HG03045 (cell line): ENCODE measurements around the gene DYNC1LI2.
A peak's percentile ranks its signal among the peaks of the same experiment; 100 is the strongest.
"Not testable (repeated sequence)": the region's sequence is repeated elsewhere in the genome, so short reads cannot be mapped to it uniquely, and the experiment has no call there.

Source experiments
- ATAC-seq: cut with Tn5 transposase; IDR thresholded peaks from one replicate; pipeline ENCODE4 v1.9.1; 2021; ENCODE audit warnings: mild to moderate bottlenecking, moderate library complexity; ENCODE audit not compliant: unreplicated experiment

Gene DYNC1LI2

GRCh38 chr16:66751303-66751991 is at the start of gene DYNC1LI2:
Gene DYNC1LI2 (minus strand): TSS chr16:66751609. CDS start chr16:66751591, 18 bp downstream.
- peak; percentile 85 for ATAC-seq

DNA sequence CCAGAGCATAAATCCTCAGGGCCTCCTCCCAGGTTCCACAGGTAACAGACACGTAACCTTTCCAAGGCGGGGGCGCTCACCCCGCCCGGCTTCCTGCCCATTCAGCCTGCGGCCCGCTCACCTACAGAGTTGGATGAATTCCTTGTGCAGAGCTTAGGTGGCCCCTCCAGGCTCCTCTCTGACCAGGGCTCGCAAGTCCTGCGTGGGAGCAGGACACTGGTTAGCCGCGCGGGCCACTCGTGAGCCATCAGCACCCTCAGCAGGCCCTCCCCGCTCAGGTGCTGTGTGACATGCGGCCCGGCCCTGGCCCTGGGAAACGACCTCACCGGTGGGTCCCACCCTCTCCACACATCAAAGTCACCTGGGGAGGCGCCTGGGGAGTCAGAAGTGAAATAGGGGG is 49.4 kb upstream of the DYNC1LI2 start:
- no peak for ATAC-seq

DNA sequence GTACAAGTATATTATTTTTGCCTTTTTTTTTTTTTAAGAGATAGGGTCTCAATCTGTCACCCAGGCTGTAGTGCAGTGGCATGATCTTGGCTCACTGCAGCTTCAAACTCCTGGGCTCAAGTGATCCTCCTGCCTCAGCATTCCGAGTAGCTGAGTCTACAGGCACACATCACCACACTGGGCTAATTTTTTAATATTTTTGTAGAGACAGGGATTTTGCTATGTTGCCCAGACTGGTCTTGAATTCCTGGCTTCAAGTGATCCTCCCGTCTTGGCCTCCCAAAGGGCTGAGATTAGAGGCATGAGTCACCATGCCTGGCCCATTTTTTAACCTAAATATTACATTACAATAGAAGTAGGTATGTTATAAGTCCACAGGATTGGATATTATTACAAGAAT is 46.8 kb upstream of the DYNC1LI2 start:
- ATAC-seq = no peak

- ATAC-seq = not testable (repeated sequence)
These were observed 42.6 kb upstream of the DYNC1LI2 start for GRCh38 chr16:66793984-66794383.

DNA sequence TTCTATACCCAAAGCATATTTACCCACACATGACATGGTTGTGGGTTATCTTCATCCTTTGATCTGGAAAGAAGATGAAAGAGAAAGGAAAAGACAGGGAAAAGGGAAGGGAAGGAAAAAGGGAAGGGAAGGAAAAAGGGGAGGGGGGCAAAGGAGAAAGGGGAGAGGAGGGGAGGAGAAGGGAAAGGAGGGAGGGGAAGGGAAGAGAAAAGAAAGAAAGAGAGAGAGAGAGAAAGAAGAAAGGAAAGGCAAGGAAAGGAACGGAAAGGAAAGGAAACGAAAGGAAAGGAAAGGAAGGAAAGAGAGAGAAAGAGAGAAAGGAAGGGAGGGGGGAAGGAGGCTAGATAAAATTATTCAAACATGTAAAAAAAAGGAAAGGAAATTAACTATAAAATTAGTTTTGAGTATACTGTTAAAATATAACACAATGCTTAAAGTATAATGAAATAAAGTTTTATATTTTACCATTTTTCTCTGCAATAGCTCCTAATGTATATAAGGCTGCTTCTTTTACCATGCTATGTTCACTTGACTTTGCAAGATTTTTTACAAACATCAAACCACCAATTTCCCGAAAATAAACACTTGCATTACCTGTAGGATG is 38.8 kb upstream of the DYNC1LI2 start:
- ATAC-seq = no peak

GRCh38 chr16:66787427-66787826 is 36.0 kb upstream of the DYNC1LI2 start:
- ATAC-seq = no peak

- ATAC-seq = no peak
These were observed 35.1 kb upstream of the DYNC1LI2 start for GRCh38 chr16:66786551-66786950.

DNA sequence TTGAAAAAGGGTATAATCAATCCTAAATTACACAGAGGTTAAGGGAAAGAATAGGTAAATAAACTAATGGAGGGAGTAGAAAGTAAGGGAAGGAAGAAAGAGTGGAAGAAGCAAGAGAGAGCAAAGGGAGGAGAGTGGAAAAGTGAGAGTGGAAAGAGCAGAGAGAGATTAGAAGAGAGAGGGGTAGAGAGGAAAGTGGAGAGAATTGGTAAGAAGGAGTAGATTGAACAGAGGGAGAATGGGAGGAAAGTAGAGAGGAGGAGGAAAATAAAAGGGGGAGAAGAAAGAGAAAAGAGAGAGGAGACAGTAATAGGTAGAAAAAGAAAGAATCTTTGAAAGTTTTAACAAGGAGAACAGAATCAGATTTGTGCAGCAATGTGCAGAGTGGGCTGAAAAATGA is 25.0 kb upstream of the DYNC1LI2 start:
- no peak for ATAC-seq

DNA sequence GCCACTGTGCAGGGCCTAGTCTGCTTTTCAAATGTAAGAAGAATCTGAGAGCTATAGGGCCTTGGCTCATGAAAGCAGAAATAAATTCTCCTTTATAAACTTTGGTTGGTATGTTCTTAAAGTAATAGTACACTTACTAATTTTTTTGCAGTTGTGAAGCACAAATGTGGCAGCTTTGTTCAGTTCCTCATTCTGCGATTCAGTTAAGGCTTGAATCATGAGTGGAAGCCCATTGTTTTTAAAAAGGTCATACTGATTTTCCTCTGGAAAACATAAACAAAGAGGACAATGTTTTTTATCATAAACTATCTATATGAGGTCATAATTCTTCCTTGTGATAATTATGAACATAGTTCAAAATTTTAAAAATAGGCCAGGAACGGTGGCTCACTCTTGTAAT is 23.6 kb upstream of the DYNC1LI2 start:
- ATAC-seq = no peak

DNA sequence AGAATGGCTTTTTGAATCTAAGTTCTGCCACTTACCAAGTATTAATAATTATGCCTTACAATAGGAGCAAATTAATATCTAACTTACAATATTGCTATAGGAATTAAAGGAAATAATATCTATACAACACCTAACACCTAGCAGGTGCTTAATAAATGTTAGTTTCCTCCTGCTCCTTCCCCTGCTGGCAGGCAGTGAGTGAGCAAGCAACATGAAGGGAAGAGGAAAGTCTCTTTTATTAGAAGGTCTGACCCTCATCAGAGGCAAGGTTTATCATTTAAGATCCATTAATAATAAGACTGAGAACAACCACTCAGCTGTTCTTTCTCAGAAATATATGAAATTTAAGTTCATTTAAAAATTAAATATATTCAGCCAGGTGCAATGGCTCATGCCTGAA is 6.7 kb upstream of the DYNC1LI2 start:
- no peak for ATAC-seq

- no peak for ATAC-seq
These were observed 3.4 kb upstream of the DYNC1LI2 start for GRCh38 chr16:66754819-66755218.

GRCh38 chr16:66754211-66754610 is 2.8 kb upstream of the DYNC1LI2 start:
- ATAC-seq = no peak

DNA sequence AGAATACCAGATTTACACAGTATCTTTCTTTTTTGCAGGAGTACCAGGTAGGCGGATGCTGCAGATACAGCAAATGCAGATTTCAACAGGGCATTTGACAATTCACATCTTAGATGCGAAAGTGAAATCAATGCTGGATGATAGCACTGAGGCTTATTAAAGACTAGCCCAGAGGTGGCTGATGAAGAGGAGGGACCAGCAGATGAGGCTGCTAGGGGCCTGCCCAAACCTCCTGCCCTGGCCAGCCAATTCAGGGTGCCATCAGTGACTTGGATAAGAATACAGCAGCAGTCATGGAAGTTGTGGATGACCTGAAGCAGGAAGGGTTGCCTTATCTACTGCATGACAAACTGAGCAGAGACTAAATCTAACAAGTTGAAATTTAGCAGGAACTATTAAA is 1.5 kb upstream of the DYNC1LI2 start:
- ATAC-seq = no peak

DNA sequence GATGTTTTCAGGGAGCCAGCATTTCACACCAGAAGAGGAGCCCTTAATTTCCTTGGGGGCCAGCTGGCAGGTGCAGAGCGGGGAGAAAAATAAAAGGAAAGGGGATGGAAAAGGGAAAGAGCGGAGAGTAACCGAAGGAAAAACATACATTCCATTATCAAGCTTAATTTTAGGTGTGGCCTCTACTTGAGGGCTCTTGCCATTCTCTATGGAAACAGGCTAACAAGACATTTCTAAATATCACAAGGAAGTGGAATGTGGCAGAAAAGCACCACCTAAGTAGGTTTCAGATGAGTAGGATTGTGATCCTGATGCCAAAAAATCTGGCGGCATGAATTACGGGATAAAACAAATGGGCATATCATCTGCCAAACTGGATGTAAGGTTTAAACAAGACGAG is 970 bp upstream of the DYNC1LI2 start:
- no peak for ATAC-seq

- no peak for ATAC-seq
These were observed 548 bp upstream of the DYNC1LI2 start for GRCh38 chr16:66751992-66752322.

DNA sequence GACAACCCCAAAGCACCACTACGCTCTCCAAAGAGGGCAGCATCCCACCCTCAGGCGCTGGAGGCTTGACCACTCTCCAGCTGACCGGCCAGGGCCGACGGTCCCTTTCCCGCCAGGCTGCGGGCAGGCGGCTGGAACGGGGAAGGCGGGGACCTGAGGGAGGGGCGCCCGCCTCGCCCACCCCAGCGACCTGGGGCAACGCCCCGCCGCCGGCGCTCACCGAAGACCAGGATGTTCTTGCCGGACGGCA is 431 bp downstream of the DYNC1LI2 start:
- ATAC-seq = peak; percentile 21

GRCh38 chr16:66750279-66751052 is 943 bp downstream of the DYNC1LI2 start:
- ATAC-seq = no peak

DNA sequence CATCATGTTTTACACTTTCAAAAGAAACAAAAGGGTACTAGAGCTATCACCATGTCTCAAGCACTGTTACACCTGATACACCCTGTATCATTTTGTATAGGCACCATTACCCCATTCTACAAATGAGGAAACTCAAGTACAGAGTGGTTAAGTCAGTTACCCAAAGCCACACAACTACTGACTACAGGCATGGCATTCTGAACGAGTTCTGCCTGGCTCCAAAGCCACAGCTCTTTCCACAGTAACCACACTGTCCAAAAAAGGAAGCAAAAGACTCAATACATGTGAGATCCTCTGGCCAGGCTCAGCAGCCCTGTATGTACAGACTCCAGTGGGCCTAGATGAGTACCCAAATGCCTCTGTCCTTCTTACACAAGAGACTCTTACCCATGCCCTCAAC is 4.7 kb downstream of the DYNC1LI2 start:
- ATAC-seq = no peak

GRCh38 chr16:66746048-66746447 is 5.4 kb downstream of the DYNC1LI2 start:
- no peak for ATAC-seq

GRCh38 chr16:66741950-66742808 is 9.2 kb downstream of the DYNC1LI2 start:
- no peak for ATAC-seq

DNA sequence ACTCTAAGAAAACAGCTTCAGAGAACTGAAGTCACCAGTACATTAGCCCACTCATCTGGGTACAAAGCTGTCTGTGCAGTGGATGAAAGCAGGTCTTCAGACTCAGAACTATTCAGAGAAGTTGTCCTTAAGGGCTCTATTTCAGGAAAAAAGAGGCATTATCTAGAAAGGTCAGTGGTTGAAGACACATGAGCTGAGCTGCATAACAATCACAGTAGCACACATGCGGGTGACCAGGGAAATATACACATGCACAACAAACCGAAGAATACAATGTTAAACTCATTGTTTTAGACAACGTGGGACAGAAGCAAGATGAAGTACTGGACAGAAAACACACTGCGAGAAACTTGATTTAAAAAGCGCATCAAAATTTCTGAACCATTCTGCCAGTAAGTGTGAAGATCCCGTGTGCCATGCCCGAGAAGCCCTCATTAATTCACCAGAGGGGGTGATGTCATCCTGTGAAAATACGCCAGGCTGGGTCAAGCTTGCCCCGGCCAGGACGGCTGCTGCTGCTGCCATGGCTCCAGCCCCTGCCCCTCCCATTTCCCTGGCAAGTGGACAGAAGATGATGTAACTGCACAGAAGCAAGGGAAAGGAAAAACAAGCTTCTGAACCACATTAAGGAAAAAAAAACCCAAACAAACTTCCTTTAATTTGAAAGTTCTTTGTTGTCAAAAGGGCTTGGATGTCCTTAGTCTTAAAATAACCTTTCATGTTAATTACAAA is 10.1 kb downstream of the DYNC1LI2 start:
- ATAC-seq = no peak
